GM12892 (cell line): ENCODE results near the gene RRAGC.

Experiments used
- POLR2A ChIP-seq: IDR thresholded peaks from 2 replicates; pipeline ENCODE4 v1.6.1; 2011; ENCODE audit warnings: low read depth, low read length, control low read depth
- POLR2AphosphoS5 ChIP-seq: IDR thresholded peaks from 2 replicates; pipeline ENCODE4 v1.6.1; 2011; ENCODE audit warnings: low read depth, low read length, control low read depth

- TF ChIP-seq POLR2AphosphoS5, result no peak
- TF ChIP-seq POLR2A, result no peak
These were observed 6.8 kb downstream of the RRAGC start for GRCh38 chr1:38852780-38853179.
